Esophagus (tissue), 2 donors: ENCODE measurements around the gene SNAPC1. TPM values are rescaled to one million over a fixed set of nuclear protein-coding genes. Genes with fewer than 3 reads are reported as not detected.

Experiments
- H3K27ac ChIP-seq, 2 donors: one replicate each; pipeline ENCODE4 v1.5.1; 2013; ENCODE audit warnings: low read depth in 2 of 2, mild to moderate bottlenecking in 2 of 2, inconsistent platforms in 1 of 2, low read length in 1 of 2, moderate library complexity in 1 of 2
- H3K27me3 ChIP-seq, 2 donors: one replicate each; pipeline ENCODE4 v1.6.1; 2013; ENCODE audit warnings: low read length in 2 of 2, control low read depth in 1 of 2, mild to moderate bottlenecking in 1 of 2; ENCODE audit not compliant: insufficient read depth in 2 of 2, control insufficient read depth in 1 of 2
- H3K36me3 ChIP-seq, 2 donors: one replicate each; pipeline ENCODE4 v1.6.1; 2013; ENCODE audit warnings: low read length in 1 of 2; ENCODE audit not compliant: control insufficient read depth in 2 of 2, insufficient read depth in 2 of 2
- H3K4me1 ChIP-seq, 2 donors: one replicate each; pipeline ENCODE4 v1.6.1; 2013; ENCODE audit warnings: low read length in 1 of 2; ENCODE audit not compliant: control insufficient read depth in 2 of 2, insufficient read depth in 2 of 2
- H3K4me3 ChIP-seq, 2 donors: one replicate each; pipeline ENCODE4 v1.5.1; 2013; ENCODE audit warnings: low read length in 2 of 2, mild to moderate bottlenecking in 2 of 2, low read depth in 1 of 2, moderate library complexity in 1 of 2
- H3K9me3 ChIP-seq, 2 donors: one replicate each; pipeline ENCODE4 v1.6.1; 2013; ENCODE audit warnings: mild to moderate bottlenecking in 2 of 2, low read depth in 1 of 2, low read length in 1 of 2, moderate library complexity in 1 of 2; ENCODE audit not compliant: control insufficient read depth in 2 of 2, insufficient read depth in 1 of 2
- WGBS, 2 donors: extraction: QIAGEN DNeasy Blood & Tissue Kit; methylation state at CpG; one replicate each; pipeline ENCODE4 v1.1.7; 2013; 5-methylcytosine and 5-hydroxymethylcytosine counted together
- polyA plus RNA-seq, 2 donors: library from polyadenylated mRNA; stranded (reverse); fragments of 200-250 nt; gene quantifications; one replicate each; pipeline ENCODE4 v1.2.3, GENCODE V29; 2013
- donor health status: healthy with polysubstance abuse.
- donor health status: Bipolar disorder and iron deficiency.

The SNAPC1 gene
- polyA plus RNA-seq, 2 donors, result 2.8 TPM

GRCh38 chr14:61797309-61797708 is 35.1 kb downstream of the SNAPC1 start:
- WGBS, 2 donors, result 90 to 97% methylated on average over 5 of the region's 5 CpGs
- Histone ChIP-seq H3K36me3 (peaks cover 2 to 3% of the 10 kb centered on the region in 2 donors), H3K9me3 (no peaks in the 10 kb centered on the region), H3K27ac (no peak overlapping the region), H3K4me1 (no peaks in the 10 kb centered on the region), H3K27me3 (no peaks in the 10 kb centered on the region), H3K4me3 (no peak overlapping the region)

- no peaks in the 10 kb centered on the region for H3K9me3 ChIP-seq
Observed at GRCh38 chr14:61802010-61802568, 39.9 kb downstream of the SNAPC1 start.

GRCh38 chr14:61803755-61804154 is 41.5 kb downstream of the SNAPC1 start:
- Histone ChIP-seq H3K27ac (no peak overlapping the region), H3K4me1 (no peaks in the 10 kb centered on the region), H3K27me3 (no peaks in the 10 kb centered on the region), H3K36me3 (no peaks in the 10 kb centered on the region), H3K4me3 (no peak overlapping the region), H3K9me3 (no peaks in the 10 kb centered on the region)
- 70 to 78% methylated on average over 2 of the region's 2 CpGs for WGBS, 2 donors

More at GRCh38 chr14:61802010-61802568, 39.9 kb downstream of the SNAPC1 start:
- Histone ChIP-seq H3K4me3 (no peak overlapping the region), H3K4me1 (no peaks in the 10 kb centered on the region), H3K27ac (no peak overlapping the region), H3K36me3 (no peaks in the 10 kb centered on the region), H3K27me3 (no peaks in the 10 kb centered on the region)
- 80 to 81% methylated on average over 2 of the region's 2 CpGs for WGBS, 2 donors

- H3K9me3 ChIP-seq, result no peaks in the 10 kb centered on the region
- no peaks in the 10 kb centered on the region for H3K36me3 ChIP-seq
- H3K27ac ChIP-seq, result no peak overlapping the region
- H3K4me3 ChIP-seq, result no peak overlapping the region
- no peaks in the 10 kb centered on the region for H3K4me1 ChIP-seq
- WGBS, 2 donors, result 85 to 87% methylated on average over 4 of the region's 4 CpGs
- H3K27me3 ChIP-seq, result no peaks in the 10 kb centered on the region
Observed at GRCh38 chr14:61805451-61805850, 43.2 kb downstream of the SNAPC1 start.

- WGBS, 2 donors, result 80% methylated on average over 15 of the region's 15 CpGs
- peaks cover 5 to 6% of the 10 kb centered on the region in 2 donors for H3K4me1 ChIP-seq
- H3K27me3 ChIP-seq, result peaks cover 0 to 9% of the 10 kb centered on the region in 2 donors
- H3K36me3 ChIP-seq, result no peaks in the 10 kb centered on the region
- no peak overlapping the region for H3K27ac ChIP-seq
- no peak overlapping the region for H3K4me3 ChIP-seq
- H3K9me3 ChIP-seq, result no peaks in the 10 kb centered on the region
Observed at GRCh38 chr14:61811882-61812346, 49.7 kb downstream of the SNAPC1 start.

GRCh38 chr14:61812347-61813095 is 50.3 kb downstream of the SNAPC1 start, which contains the start of gene SYT16:
TSS of gene SYT16 (plus strand) at chr14:61812703.
- no peaks in the 10 kb centered on the region for H3K9me3 ChIP-seq
- H3K36me3 ChIP-seq, result no peaks in the 10 kb centered on the region
- 5 to 7% methylated on average over 63 to 95 of the region's 95 CpGs for WGBS, 2 donors
- H3K27ac ChIP-seq, result no peak within 1 kb of the TSS
- H3K27me3 ChIP-seq, result peaks cover 0 to 9% of the 10 kb centered on the region in 2 donors
- H3K4me1 ChIP-seq, result peaks cover 5 to 6% of the 10 kb centered on the region in 2 donors
- peak within 1 kb of the TSS; percentile 39 to 53 for H3K4me3 ChIP-seq

GRCh38 chr14:61813096-61813606 is 50.9 kb downstream of the SNAPC1 start:
- 14 to 15% methylated on average over 25 of the region's 25 CpGs for WGBS, 2 donors
- H3K36me3 ChIP-seq, result no peaks in the 10 kb centered on the region
- peaks cover 5 to 6% of the 10 kb centered on the region in 2 donors for H3K4me1 ChIP-seq
- H3K9me3 ChIP-seq, result no peaks in the 10 kb centered on the region
- no peak overlapping the region for H3K27ac ChIP-seq
- peaks cover 0 to 9% of the 10 kb centered on the region in 2 donors for H3K27me3 ChIP-seq
- H3K4me3 ChIP-seq, result peak overlapping the region; percentile 39 to 53

- Histone ChIP-seq H3K4me3 (no peak overlapping the region), H3K4me1 (no peaks in the 10 kb centered on the region), H3K27me3 (no peaks in the 10 kb centered on the region), H3K9me3 (peaks cover 0 to 3% of the 10 kb centered on the region in 2 donors), H3K36me3 (no peaks in the 10 kb centered on the region), H3K27ac (no peak overlapping the region)
- 90 to 94% methylated on average over 2 of the region's 2 CpGs for WGBS, 2 donors
Observed at GRCh38 chr14:61822458-61822857, 60.2 kb downstream of the SNAPC1 start.

GRCh38 chr14:61832783-61833182 is 70.6 kb downstream of the SNAPC1 start:
- Histone ChIP-seq H3K27ac (no peak overlapping the region), H3K4me3 (no peak overlapping the region), H3K9me3 (no peaks in the 10 kb centered on the region), H3K36me3 (no peaks in the 10 kb centered on the region), H3K4me1 (no peaks in the 10 kb centered on the region), H3K27me3 (no peaks in the 10 kb centered on the region)
- 68 to 78% methylated on average over 3 of the region's 3 CpGs for WGBS, 2 donors
